ENCODE data around the gene MTARC2.

Gene MTARC2

DNA sequence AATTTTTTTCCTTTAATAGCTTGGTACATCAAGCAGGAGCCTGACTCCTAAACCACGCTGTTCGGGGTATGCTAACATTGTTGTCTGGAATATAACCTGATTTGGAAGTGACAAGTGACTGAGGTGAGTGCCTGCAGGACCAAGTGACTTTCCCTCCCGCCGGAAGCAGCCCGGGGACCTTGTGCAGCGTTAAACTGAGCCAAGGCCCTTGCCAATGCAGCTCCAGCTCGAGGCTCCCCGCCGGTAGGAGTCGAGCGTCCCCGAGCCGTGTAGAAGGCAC, 37.9 kb downstream of the MTARC2 start:
- Histone ChIP-seq H3K27me3 (ENCODE audit: insufficient read depth, low read length) (no peaks in the 10 kb centered on the region), H3K4me3 (ENCODE audit: low read length) (peak overlapping the region; percentile 54), H3K4me1 (ENCODE audit: insufficient read depth, low read length) (no peaks in the 10 kb centered on the region), H3K36me3 (ENCODE audit: insufficient read depth, low read length) (no peaks in the 10 kb centered on the region), H2AFZ (ENCODE audit: low read depth, low read length) (no peak overlapping the region), H3K9me3 (ENCODE audit: low read length) (no peaks in the 10 kb centered on the region)

DNA sequence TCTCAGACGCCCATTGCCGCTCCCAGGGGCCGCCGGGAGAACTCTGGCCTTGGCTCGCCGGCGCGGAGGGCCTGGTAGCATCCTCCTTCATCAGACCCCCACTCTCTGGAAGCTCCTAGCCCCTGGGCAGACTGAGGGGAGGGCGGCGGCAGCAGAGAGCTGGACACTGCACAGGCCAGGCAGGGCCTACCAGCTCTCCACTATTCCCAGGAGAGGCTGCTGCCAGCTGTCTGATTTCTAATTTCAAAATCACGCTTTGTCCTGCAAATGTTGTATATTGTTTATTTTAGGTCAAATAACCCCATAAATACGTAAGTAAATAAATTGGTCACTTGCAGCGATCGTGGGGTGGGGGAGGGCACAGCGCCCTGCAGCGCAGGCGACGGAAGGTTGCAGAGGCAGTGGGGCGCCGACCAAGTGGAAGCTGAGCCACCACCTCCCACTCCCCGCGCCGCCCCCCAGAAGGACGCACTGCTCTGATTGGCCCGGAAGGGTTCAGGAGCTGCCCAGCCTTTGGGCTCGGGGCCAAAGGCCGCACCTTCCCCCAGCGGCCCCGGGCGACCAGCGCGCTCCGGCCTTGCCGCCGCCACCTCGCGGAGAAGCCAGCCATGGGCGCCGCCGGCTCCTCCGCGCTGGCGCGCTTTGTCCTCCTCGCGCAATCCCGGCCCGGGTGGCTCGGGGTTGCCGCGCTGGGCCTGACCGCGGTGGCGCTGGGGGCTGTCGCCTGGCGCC, 38.4 kb downstream of the MTARC2 start, which contains the start of gene MTARC1:
MTARC1 (plus strand) TSS at position 577 of the 732 bp plus-strand sequence; CDS start at position 609, 32 bp downstream.
- no peaks in the 10 kb centered on the region for H3K9me3 ChIP-seq (ENCODE audit: low read length)
- H3K4me3 ChIP-seq (ENCODE audit: low read length), result peak within 1 kb of the TSS; percentile 54
- no peaks in the 10 kb centered on the region for H3K4me1 ChIP-seq (ENCODE audit: insufficient read depth, low read length)
- peak within 1 kb of the TSS; percentile 95 for H2AFZ ChIP-seq (ENCODE audit: low read depth, low read length)
- no peaks in the 10 kb centered on the region for H3K27me3 ChIP-seq (ENCODE audit: insufficient read depth, low read length)
- H3K36me3 ChIP-seq (ENCODE audit: insufficient read depth, low read length), result no peaks in the 10 kb centered on the region

DNA sequence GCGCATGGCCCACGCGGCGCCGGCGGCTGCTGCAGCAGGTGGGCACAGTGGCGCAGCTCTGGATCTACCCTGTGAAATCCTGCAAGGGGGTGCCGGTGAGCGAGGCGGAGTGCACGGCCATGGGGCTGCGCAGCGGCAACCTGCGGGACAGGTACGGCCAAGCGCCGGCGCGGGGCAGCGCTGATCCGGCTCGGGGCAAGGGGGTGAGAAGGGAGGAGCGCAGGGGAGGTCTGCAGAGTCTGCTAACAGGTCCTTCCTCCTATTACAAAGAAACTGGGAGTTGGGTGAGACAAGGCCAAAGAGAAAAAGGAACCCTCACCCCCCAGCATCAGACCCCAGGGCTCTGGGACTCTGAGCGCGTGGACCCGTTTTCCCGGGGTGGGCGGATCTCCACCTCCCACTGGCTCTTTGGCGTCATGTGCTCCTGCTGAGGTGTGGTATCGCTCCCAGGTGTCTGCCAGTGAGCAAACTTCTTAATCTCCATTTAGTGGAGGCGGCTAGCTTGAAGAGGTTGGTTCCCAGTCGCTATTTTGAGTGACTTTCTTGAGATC, 39.0 kb downstream of the MTARC2 start:
- no peaks in the 10 kb centered on the region for H3K27me3 ChIP-seq (ENCODE audit: insufficient read depth, low read length)

DNA sequence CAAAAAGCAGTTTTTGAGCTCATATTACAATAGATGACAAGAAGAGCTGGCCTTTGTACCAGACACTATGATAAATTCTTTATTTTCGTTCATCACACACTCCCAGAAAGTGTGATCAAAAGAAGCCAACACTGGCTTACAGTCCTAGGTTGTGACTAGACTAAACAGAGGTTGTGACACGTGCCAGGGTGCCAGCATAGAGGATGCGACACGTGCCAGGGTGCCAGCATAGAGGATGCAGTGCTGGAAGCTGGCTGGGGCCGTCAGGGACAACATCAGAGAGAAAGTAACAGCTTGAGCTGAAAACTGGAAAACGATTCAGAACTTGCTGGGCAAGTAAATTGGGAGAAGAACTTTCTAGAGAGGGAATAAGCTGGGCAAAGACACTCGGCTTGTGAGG, 40.8 kb downstream of the MTARC2 start:
- Histone ChIP-seq H3K4me1 (ENCODE audit: insufficient read depth, low read length) (no peaks in the 10 kb centered on the region), H3K4me3 (ENCODE audit: low read length) (no peak overlapping the region), H3K36me3 (ENCODE audit: insufficient read depth, low read length) (no peaks in the 10 kb centered on the region), H3K9me3 (ENCODE audit: low read length) (no peaks in the 10 kb centered on the region), H3K27me3 (ENCODE audit: insufficient read depth, low read length) (no peaks in the 10 kb centered on the region), H2AFZ (ENCODE audit: low read depth, low read length) (no peak overlapping the region)

More for the DNA sequence above, 39.0 kb downstream of the MTARC2 start:
- Histone ChIP-seq H3K9me3 (ENCODE audit: low read length) (no peaks in the 10 kb centered on the region), H3K4me3 (ENCODE audit: low read length) (peak overlapping the region; percentile 54), H3K36me3 (ENCODE audit: insufficient read depth, low read length) (no peaks in the 10 kb centered on the region), H2AFZ (ENCODE audit: low read depth, low read length) (peak overlapping the region; percentile 95), H3K4me1 (ENCODE audit: insufficient read depth, low read length) (no peaks in the 10 kb centered on the region)

DNA sequence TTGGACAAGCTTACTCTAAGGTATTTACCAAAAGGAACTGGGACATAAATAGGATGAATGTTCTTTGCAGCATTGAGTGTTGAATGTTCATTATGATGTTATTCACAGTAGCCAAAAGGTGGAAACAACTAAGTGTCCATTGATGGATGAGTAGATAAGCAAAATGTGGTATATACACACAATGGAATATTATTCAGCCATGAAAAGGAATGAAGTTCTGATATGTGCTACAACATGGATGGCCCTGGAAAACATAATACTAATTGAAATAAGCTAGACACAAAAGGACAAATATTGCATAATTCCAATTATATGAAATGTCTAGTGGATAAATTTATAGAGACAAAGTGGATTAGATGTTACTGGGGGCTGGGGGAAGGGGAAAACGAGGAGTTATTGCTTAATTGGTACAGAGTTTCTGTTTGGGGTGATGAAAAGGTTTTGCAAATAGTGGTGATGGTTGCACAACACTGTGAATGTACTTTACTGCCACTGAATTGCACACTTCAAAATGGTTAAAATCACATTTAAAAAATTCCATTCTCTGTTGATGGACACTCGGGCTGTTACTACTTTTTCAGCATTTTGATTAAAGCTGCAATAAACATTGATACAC, 41.5 kb downstream of the MTARC2 start:
- Histone ChIP-seq H3K4me1 (ENCODE audit: insufficient read depth, low read length) (no peaks in the 10 kb centered on the region), H3K9me3 (ENCODE audit: low read length) (no peaks in the 10 kb centered on the region), H3K36me3 (ENCODE audit: insufficient read depth, low read length) (no peaks in the 10 kb centered on the region), H3K4me3 (ENCODE audit: low read length) (no peak overlapping the region), H2AFZ (ENCODE audit: low read depth, low read length) (no peak overlapping the region), H3K27me3 (ENCODE audit: insufficient read depth, low read length) (no peaks in the 10 kb centered on the region)

DNA sequence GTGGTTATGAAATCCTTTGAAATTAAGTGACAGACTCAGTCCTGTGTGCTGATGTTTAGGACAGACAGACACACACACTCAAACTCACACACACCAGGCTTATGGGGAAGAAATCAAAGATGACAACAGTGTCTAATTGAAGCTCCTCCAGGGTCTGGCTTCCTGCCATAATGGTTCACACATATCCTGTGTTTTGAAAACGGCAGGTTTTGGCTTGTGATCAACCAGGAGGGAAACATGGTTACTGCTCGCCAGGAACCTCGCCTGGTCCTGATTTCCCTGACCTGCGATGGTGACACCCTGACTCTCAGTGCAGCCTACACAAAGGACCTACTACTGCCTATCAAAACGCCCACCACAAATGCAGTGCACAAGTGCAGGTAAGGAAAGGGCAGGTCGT, 43.2 kb downstream of the MTARC2 start:
- H3K4me1 ChIP-seq (ENCODE audit: insufficient read depth, low read length), result no peaks in the 10 kb centered on the region
- H3K27me3 ChIP-seq (ENCODE audit: insufficient read depth, low read length), result no peaks in the 10 kb centered on the region
- H3K4me3 ChIP-seq (ENCODE audit: low read length), result no peak overlapping the region
- no peaks in the 10 kb centered on the region for H3K36me3 ChIP-seq (ENCODE audit: insufficient read depth, low read length)
- H2AFZ ChIP-seq (ENCODE audit: low read depth, low read length), result no peak overlapping the region
- no peaks in the 10 kb centered on the region for H3K9me3 ChIP-seq (ENCODE audit: low read length)

DNA sequence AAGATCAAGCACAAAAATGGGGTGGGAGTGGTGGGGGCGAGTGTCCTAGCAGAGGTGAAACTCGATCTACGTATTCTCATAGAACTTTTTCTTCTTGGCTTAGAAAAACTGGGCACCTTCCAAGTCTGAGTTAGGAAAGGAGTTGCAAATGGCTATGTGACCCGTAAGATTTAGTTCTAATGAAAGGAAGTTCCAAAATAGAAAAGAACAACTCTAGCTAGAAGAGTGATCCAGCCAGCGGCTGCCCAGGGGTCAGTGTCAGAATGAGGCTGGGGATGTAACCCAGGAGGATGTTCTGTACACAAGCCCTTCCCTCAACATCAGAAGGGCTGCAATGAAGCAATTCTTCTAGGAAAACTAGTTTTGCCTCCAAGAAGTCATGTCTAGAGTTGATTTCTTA, 43.8 kb downstream of the MTARC2 start:
- no peaks in the 10 kb centered on the region for H3K36me3 ChIP-seq (ENCODE audit: insufficient read depth, low read length)
- H3K9me3 ChIP-seq (ENCODE audit: low read length), result no peaks in the 10 kb centered on the region

DNA sequence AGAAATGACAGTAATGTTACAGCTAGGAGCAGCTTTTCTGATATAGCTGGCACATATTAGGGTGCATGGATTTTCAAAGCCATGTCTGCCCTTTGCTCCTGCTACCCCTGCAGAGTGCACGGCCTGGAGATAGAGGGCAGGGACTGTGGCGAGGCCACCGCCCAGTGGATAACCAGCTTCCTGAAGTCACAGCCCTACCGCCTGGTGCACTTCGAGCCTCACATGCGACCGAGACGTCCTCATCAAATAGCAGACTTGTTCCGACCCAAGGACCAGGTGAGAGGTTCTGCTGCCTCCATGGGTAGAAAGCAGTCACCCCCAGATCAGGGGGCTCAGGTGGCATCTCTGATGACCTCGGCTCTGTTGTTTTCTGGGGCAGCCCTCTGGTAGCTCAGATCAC, 48.4 kb downstream of the MTARC2 start:
- no peaks in the 10 kb centered on the region for H3K9me3 ChIP-seq (ENCODE audit: low read length)
- no peak overlapping the region for H2AFZ ChIP-seq (ENCODE audit: low read depth, low read length)
- peaks cover under 1% of the 10 kb centered on the region for H3K36me3 ChIP-seq (ENCODE audit: insufficient read depth, low read length)
- H3K27me3 ChIP-seq (ENCODE audit: insufficient read depth, low read length), result no peaks in the 10 kb centered on the region
- no peaks in the 10 kb centered on the region for H3K4me1 ChIP-seq (ENCODE audit: insufficient read depth, low read length)
- no peak overlapping the region for H3K4me3 ChIP-seq (ENCODE audit: low read length)

More for the DNA sequence above, 43.8 kb downstream of the MTARC2 start:
- Histone ChIP-seq H2AFZ (ENCODE audit: low read depth, low read length) (no peak overlapping the region), H3K4me1 (ENCODE audit: insufficient read depth, low read length) (no peaks in the 10 kb centered on the region), H3K4me3 (ENCODE audit: low read length) (no peak overlapping the region), H3K27me3 (ENCODE audit: insufficient read depth, low read length) (no peaks in the 10 kb centered on the region)

DNA sequence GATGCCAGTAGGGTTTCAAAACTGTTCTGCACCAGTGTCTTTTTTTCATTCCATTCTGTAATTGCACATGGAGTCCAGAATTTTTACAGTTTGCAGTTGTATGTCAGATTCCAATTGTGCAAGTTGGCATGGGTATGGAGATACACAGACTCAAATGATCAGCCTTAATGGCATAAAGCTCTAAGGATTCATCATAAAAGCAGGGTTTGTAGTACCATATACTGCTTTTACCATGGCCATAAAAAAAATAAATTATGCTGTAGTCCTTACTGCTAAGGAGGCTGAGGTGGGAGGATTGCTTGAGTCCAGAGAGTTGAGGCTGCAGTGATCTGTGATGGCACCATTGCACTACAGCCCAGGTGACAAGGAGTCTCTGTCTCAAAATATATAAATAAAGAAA, 48.9 kb downstream of the MTARC2 start:
- H3K9me3 ChIP-seq (ENCODE audit: low read length), result no peaks in the 10 kb centered on the region
- peaks cover 2% of the 10 kb centered on the region for H3K36me3 ChIP-seq (ENCODE audit: insufficient read depth, low read length)
- no peaks in the 10 kb centered on the region for H3K4me1 ChIP-seq (ENCODE audit: insufficient read depth, low read length)
- no peak overlapping the region for H3K4me3 ChIP-seq (ENCODE audit: low read length)
- H2AFZ ChIP-seq (ENCODE audit: low read depth, low read length), result no peak overlapping the region
- no peaks in the 10 kb centered on the region for H3K27me3 ChIP-seq (ENCODE audit: insufficient read depth, low read length)

DNA sequence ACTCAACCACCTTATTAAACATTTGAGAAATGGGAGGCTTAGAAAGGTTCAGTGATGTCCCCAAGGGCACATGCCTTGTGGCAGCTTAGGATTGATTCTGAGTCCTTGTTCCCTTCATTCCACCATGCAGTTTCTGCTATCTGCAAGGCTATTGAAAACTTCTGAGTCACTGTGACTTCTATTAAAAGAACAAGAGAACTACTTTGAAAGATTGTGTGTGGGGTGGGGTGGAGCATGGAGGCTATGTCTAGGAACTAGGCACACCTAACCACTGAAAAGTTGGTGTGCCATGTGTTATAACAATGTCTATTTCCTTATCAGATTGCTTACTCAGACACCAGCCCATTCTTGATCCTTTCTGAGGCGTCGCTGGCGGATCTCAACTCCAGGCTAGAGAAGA, 49.4 kb downstream of the MTARC2 start:
- Histone ChIP-seq H3K4me1 (ENCODE audit: insufficient read depth, low read length) (no peaks in the 10 kb centered on the region), H3K4me3 (ENCODE audit: low read length) (no peak overlapping the region), H3K27me3 (ENCODE audit: insufficient read depth, low read length) (no peaks in the 10 kb centered on the region), H3K36me3 (ENCODE audit: insufficient read depth, low read length) (peaks cover 2% of the 10 kb centered on the region), H3K9me3 (ENCODE audit: low read length) (no peaks in the 10 kb centered on the region), H2AFZ (ENCODE audit: low read depth, low read length) (no peak overlapping the region)

DNA sequence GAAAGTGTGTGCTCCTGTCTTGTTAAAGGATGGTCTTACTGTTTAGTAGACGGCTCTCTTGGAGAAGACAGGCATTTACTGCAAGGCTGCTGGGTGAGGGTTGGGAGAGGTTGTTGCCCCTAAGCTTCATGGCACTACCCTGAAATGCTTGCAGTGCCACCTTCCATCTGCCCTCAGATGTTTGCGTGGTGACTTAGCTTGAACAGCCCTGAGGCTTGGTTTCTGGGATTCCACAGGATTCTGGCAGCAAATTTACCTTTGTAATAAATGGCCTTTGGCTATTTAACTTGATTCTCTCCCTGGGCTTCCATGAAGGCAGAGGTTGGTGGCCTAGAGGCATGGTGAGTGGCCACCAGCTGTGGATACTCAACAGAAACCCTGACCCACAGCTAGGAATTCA, 50.2 kb downstream of the MTARC2 start:
- Histone ChIP-seq H3K36me3 (ENCODE audit: insufficient read depth, low read length) (peaks cover 2% of the 10 kb centered on the region), H3K27me3 (ENCODE audit: insufficient read depth, low read length) (no peaks in the 10 kb centered on the region), H2AFZ (ENCODE audit: low read depth, low read length) (no peak overlapping the region), H3K4me3 (ENCODE audit: low read length) (no peak overlapping the region), H3K4me1 (ENCODE audit: insufficient read depth, low read length) (no peaks in the 10 kb centered on the region), H3K9me3 (ENCODE audit: low read length) (no peaks in the 10 kb centered on the region)

DNA sequence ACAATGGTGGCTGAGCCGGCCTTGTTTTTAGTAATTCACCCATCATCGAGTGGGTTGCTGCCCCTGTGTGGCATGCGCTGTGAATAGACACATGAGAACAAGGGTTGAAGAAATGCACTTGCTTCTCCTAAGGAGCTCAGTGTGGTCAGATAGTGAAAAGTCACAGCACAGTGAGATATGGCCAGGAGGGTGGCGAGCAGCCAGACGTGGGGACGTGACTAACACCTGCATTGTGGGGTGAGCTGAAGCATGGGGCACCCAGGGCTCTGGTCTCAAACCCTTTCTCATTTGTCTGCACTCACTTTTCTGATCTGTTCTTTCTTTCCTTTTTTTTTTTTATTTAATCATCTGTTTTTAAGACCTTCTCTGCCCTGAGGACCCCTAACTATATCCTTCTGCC, 52.1 kb downstream of the MTARC2 start:
- H3K4me3 ChIP-seq (ENCODE audit: low read length), result no peak overlapping the region

DNA sequence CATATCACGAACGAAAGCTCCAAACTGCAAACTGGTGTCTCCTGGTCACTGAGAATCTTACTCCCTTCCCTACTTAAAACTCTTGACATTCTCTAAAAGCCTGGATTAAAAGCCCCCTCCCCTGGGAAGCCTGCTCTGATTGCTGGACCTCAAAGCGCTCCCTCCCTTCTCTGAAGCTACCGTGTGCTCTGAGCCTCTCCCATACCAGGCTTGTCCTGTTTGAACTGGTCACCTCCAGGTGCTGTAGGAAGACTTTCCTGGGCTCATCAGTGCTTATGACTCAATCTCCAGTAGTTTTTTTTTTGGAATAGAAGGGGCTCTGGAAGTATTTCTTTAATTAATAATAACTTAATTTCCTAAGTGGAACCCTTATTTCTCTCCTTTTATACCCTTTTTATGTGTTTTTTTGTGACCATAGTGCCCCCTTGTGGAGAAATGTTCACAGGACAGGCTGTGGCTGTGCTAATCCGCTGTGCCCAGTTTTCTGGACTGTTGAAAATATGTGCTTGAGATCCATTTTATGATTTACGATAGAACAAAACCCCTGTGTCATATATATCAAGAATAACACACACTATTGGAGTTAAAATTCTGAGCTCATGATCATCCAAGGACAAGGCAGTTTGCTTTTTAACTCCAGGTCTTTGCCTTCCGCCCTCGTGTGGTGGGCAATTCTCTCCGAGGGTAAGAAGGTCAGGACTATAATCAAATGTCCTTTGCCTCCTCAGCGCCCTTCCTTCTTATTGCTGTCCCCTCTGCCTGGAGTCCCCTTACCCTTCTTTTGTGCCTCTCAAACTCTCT, 55.5 kb downstream of the MTARC2 start:
- H3K27me3 ChIP-seq (ENCODE audit: insufficient read depth, low read length), result no peaks in the 10 kb centered on the region
- no peaks in the 10 kb centered on the region for H3K9me3 ChIP-seq (ENCODE audit: low read length)
- no peaks in the 10 kb centered on the region for H3K4me1 ChIP-seq (ENCODE audit: insufficient read depth, low read length)
- no peak overlapping the region for H3K4me3 ChIP-seq (ENCODE audit: low read length)
- no peak overlapping the region for H2AFZ ChIP-seq (ENCODE audit: low read depth, low read length)
- peaks cover 2% of the 10 kb centered on the region for H3K36me3 ChIP-seq (ENCODE audit: insufficient read depth, low read length)

More for the DNA sequence above, 52.1 kb downstream of the MTARC2 start:
- Histone ChIP-seq H3K4me1 (ENCODE audit: insufficient read depth, low read length) (no peaks in the 10 kb centered on the region), H3K9me3 (ENCODE audit: low read length) (no peaks in the 10 kb centered on the region), H3K27me3 (ENCODE audit: insufficient read depth, low read length) (no peaks in the 10 kb centered on the region), H2AFZ (ENCODE audit: low read depth, low read length) (no peak overlapping the region), H3K36me3 (ENCODE audit: insufficient read depth, low read length) (peaks cover 2% of the 10 kb centered on the region)
